HepG2 (cell line): ENCODE measurements around the gene FGFR3. TPM values are rescaled to one million over a fixed set of nuclear protein-coding genes. Genes with fewer than 3 reads are reported as not detected.
A peak's percentile ranks its signal among the peaks of the same experiment; 100 is the strongest.

ENCODE experiments used
- ARID4A ChIP-seq: sonication (generic); formaldehyde crosslinking; IDR thresholded peaks from 2 replicates; pipeline ENCODE4 v1.5.0; 2020; ENCODE audit warnings: mild to moderate bottlenecking, missing genetic modification reagents, borderline replicate concordance
- CHCHD3 ChIP-seq: sonication (generic); formaldehyde crosslinking; IDR thresholded peaks from 2 replicates; pipeline ENCODE4 v1.8.0; 2022; ENCODE audit warnings: mild to moderate bottlenecking, missing genetic modification reagents, moderate library complexity
- FOXC1 ChIP-seq: sonication (generic); formaldehyde crosslinking; IDR thresholded peaks from 2 replicates; pipeline ENCODE4 v1.8.0; 2022; ENCODE audit warnings: mild to moderate bottlenecking, missing genetic modification reagents, borderline replicate concordance
- FOXO4 ChIP-seq: sonication (generic); formaldehyde crosslinking; conservative IDR thresholded peaks from 2 replicates; pipeline ENCODE4 v1.8.1; 2023; ENCODE audit warnings: missing genetic modification reagents
- HMGXB4 ChIP-seq, 2 experiments: sonication (generic) in 1 of 2; formaldehyde crosslinking in 1 of 2; IDR thresholded peaks; 2 replicates each; pipeline versions ENCODE4 v1.4.0 to v1.6.1; 2018 to 2020; ENCODE audit warnings: missing genetic modification reagents in 2 of 2, borderline replicate concordance in 1 of 2, low read depth in 1 of 2, mild to moderate bottlenecking in 1 of 2, missing biosample characterization in 1 of 2
- ISL2 ChIP-seq: sonication (generic); formaldehyde crosslinking; IDR thresholded peaks from 2 replicates; pipeline ENCODE4 v1.5.0; 2020; ENCODE audit warnings: missing genetic modification reagents
- KLF12 ChIP-seq: sonication (generic); formaldehyde crosslinking; IDR thresholded peaks from 2 replicates; pipeline ENCODE4 v1.4.0; 2020; ENCODE audit warnings: missing genetic modification reagents, borderline replicate concordance
- KLF15 ChIP-seq: sonication (generic); formaldehyde crosslinking; IDR thresholded peaks from 2 replicates; pipeline ENCODE4 v1.8.1; 2023; ENCODE audit warnings: borderline replicate concordance, mild to moderate bottlenecking, inconsistent platforms, missing genetic modification reagents, mixed read lengths
- MAF1 ChIP-seq: sonication (generic); formaldehyde crosslinking; IDR thresholded peaks from 2 replicates; pipeline ENCODE4 v1.5.0; 2020; ENCODE audit warnings: missing genetic modification reagents, borderline replicate concordance
- NAIF1 ChIP-seq: sonication (generic); formaldehyde crosslinking; IDR thresholded peaks from 2 replicates; pipeline ENCODE4 v1.5.0; 2020; ENCODE audit warnings: mild to moderate bottlenecking, missing genetic modification reagents, borderline replicate concordance
- NCOA2 ChIP-seq: sonication (generic); formaldehyde crosslinking; IDR thresholded peaks from 2 replicates; pipeline ENCODE4 v1.8.0; 2022; ENCODE audit warnings: inconsistent platforms
- RFX1 ChIP-seq: fragments of 450-650 bp; IDR thresholded peaks from 2 replicates; pipeline ENCODE4 v1.6.1; 2017
- RFX3 ChIP-seq: IDR thresholded peaks from 2 replicates; pipeline ENCODE4 v1.6.1; 2016; ENCODE audit warnings: missing biosample characterization, missing genetic modification reagents
- SP1 ChIP-seq, 2 experiments: fragments of 450-650 bp in 1 of 2; sonication (generic) in 1 of 2; formaldehyde crosslinking in 1 of 2; IDR thresholded peaks; 2 replicates each; pipeline versions ENCODE4 v1.4.0 to v1.6.1; 2016 to 2020; ENCODE audit warnings: missing genetic modification reagents in 1 of 2
- ZNF225 ChIP-seq: sonication (generic); formaldehyde crosslinking; IDR thresholded peaks from 2 replicates; pipeline ENCODE4 v1.4.0; 2020; ENCODE audit warnings: mild to moderate bottlenecking, missing genetic modification reagents
- ZNF251 ChIP-seq: sonication (generic); formaldehyde crosslinking; IDR thresholded peaks from 2 replicates; pipeline ENCODE4 v1.9.0; 2021; ENCODE audit warnings: mild to moderate bottlenecking, missing genetic modification reagents
- ZNF350 ChIP-seq: sonication (generic); formaldehyde crosslinking; IDR thresholded peaks from 2 replicates; pipeline ENCODE4 v1.4.0; 2020; ENCODE audit warnings: mild to moderate bottlenecking, low read depth, missing genetic modification reagents, borderline replicate concordance
- ZNF607 ChIP-seq: sonication (generic); formaldehyde crosslinking; IDR thresholded peaks from 2 replicates; pipeline ENCODE4 v1.5.1; 2020; ENCODE audit warnings: missing genetic modification reagents, mild to moderate bottlenecking, borderline replicate concordance
- ZNF660 ChIP-seq: sonication (generic); formaldehyde crosslinking; IDR thresholded peaks from 2 replicates; pipeline ENCODE4 v1.5.1; 2020; ENCODE audit warnings: mild to moderate bottlenecking, low read depth, missing genetic modification reagents, borderline replicate concordance
- ZNF678 ChIP-seq: sonication (generic); formaldehyde crosslinking; IDR thresholded peaks from 2 replicates; pipeline ENCODE4 v1.4.0; 2020; ENCODE audit warnings: mild to moderate bottlenecking, missing genetic modification reagents
- ZNF709 ChIP-seq: sonication (generic); formaldehyde crosslinking; IDR thresholded peaks from 2 replicates; pipeline ENCODE4 v1.5.0; 2020; ENCODE audit warnings: mild to moderate bottlenecking, missing genetic modification reagents
- ZSCAN9 ChIP-seq: IDR thresholded peaks from 2 replicates; pipeline ENCODE4 v1.6.1; 2016; ENCODE audit warnings: borderline replicate concordance
- polyA plus RNA-seq, 8 experiments: library from polyadenylated mRNA; depleted of rRNA in 3 of 8; stranded (reverse) in 7 of 8; unstranded in 1 of 8; fragments of >200 nt; fragmentation: Illumina TruSeq in 4 of 8; extraction: Trizol in 4 of 8; gene quantifications; 2 replicates each; pipeline versions ENCODE4 v1.2.1 to v1.2.3, GENCODE V29; 2011 to 2016; ENCODE audit warnings: low read depth in 4 of 8, missing spikeins in 1 of 8, mixed read lengths in 1 of 8; ENCODE audit not compliant: insufficient read depth in 1 of 8
- total RNA-seq, 5 experiments: library from RNA; depleted of rRNA; stranded (reverse); fragments of >200 nt; fragmentation: Illumina TruSeq; extraction: Trizol; gene quantifications; 2 replicates each; pipeline ENCODE4 v1.2.3, GENCODE V29; 2016; ENCODE audit warnings: low read depth in 1 of 5

The FGFR3 gene
- total and polyA plus RNA-seq, 2 of the 13 experiments (the other 11 are each of a cell fraction or from before 2014, with no cell fraction given), result 103 to 109 TPM

GRCh38 chr4:1793940-1794808 is 1.1 kb downstream of the FGFR3 start (continued):
- TF ChIP-seq ARID4A (CRISPR knock-in tag) (0 out of 2 replicates have a peak, but pooled peaks have one; percentile 39), ISL2 (CRISPR knock-in tag) (no peak), RFX3 (CRISPR knock-in tag) (no peak), ZNF251 (CRISPR knock-in tag) (no peak), NCOA2 (no peak), ZNF709 (CRISPR knock-in tag) (peak; percentile 16; the same call in 1 of the 2 replicates), NAIF1 (CRISPR knock-in tag) (no peak), CHCHD3 (CRISPR knock-in tag) (no peak), RFX1 (no peak), ZNF225 (CRISPR knock-in tag) (no peak), FOXC1 (CRISPR knock-in tag) (peak; percentile 25; the same call in 1 of the 2 replicates), SP1 (IDR thresholded peaks at IDR 0.05) (no peak), SP1 (CRISPR knock-in tag; IDR thresholded peaks at IDR 0.05) (no peak), ZNF660 (CRISPR knock-in tag) (no peak), ZNF607 (CRISPR knock-in tag) (0 out of 2 replicates have a peak, but pooled peaks have one; percentile 45), KLF15 (CRISPR knock-in tag) (no peak), MAF1 (CRISPR knock-in tag) (no peak), ZNF678 (CRISPR knock-in tag) (no peak), HMGXB4 (CRISPR knock-in tag; IDR thresholded peaks at IDR 0.05; ENCODE audit: borderline replicate concordance in 1 of 2, low read depth in 1 of 2) (peak in 1 of 2 experiments; percentile 26; a peak in 1 of 4 replicates), ZNF350 (CRISPR knock-in tag) (no peak), FOXO4 (CRISPR knock-in tag) (no peak), ZSCAN9 (no peak), KLF12 (no peak)
